Measurements from ENCODE around the gene ADAMTS5.

Gene ADAMTS5

DNA sequence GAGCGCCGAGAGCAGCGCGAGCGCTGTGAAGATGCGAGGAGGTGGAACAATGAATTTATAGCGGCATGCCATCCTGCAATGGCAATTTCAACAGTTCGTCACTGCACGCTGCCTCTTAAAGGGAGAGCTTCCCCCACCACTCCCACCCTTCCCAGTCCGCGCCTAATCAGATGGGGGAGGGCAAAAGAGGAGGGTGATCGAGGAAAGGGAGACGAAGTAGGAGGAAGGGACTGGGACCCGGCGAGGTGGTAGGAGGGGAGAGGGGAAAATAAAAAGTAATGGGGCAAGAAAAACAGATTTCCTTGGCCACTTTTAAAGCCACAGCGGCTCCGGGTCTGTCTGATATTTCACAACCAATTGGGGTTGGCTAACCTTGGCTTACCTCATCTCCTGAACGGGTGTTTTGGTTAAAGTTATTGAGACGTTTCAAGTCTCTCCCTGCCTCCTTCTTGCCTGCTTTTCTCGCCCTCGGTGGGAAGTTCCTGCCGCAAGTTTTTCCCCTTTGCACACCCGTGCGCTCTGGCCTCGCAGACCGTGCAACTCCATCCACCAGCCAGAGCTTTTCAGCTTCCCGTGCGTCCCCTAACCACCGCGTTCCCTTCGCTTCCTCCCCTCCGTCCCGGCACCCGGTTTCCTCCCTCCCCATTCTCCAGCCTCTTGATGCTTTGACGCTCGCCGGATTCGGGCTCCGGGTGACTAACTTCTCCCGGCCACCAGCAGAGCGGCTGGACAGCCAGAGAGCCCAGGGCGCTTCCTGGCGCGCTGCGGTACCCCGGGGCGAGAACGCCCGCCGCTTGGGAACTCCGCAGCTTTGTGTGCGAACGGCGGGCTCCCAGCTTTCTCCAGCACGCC lies at the start of gene ADAMTS5:
Gene ADAMTS5 (minus strand): TSS at position 27 of the 852 bp plus-strand sequence. CDS start 697 bp downstream, outside the sequence.
- Histone ChIP-seq H3K4me2 (ENCODE audit: low read depth, low read length, poor library complexity, severe bottlenecking) (no peak within 1 kb of the TSS), H3K36me3 (ENCODE audit: low read length) (no peaks in the 10 kb centered on the region), H3K9ac (ENCODE audit: low read length) (no peak within 1 kb of the TSS), H3K27me3 (ENCODE audit: low read length) (no peaks in the 10 kb centered on the region), H3K9me3 (ENCODE audit: insufficient read depth, low read length) (no peaks in the 10 kb centered on the region), H4K20me1 (ENCODE audit: low read depth, low read length) (no peaks in the 10 kb centered on the region), H3F3A (ENCODE audit: insufficient read depth) (no peaks in the 10 kb centered on the region), H3K27ac (ENCODE audit: low read depth, low read length) (no peak within 1 kb of the TSS), H3K9me2 (replicated peaks; ENCODE audit: insufficient read depth, low read length) (no peaks in the 10 kb centered on the region), H3K4me3 (ENCODE audit: insufficient read depth, low read length, poor library complexity, severe bottlenecking) (no peak within 1 kb of the TSS), H3K79me2 (ENCODE audit: insufficient read depth, low read length) (no peaks in the 10 kb centered on the region), H2AFZ (ENCODE audit: low read depth, low read length, severe bottlenecking) (no peak within 1 kb of the TSS)
- no peak for TF ChIP-seq EZH2phosphoT487 (conservative IDR thresholded peaks at IDR 0.05; ENCODE audit: low read length)
- TF ChIP-seq, protein P1, sequence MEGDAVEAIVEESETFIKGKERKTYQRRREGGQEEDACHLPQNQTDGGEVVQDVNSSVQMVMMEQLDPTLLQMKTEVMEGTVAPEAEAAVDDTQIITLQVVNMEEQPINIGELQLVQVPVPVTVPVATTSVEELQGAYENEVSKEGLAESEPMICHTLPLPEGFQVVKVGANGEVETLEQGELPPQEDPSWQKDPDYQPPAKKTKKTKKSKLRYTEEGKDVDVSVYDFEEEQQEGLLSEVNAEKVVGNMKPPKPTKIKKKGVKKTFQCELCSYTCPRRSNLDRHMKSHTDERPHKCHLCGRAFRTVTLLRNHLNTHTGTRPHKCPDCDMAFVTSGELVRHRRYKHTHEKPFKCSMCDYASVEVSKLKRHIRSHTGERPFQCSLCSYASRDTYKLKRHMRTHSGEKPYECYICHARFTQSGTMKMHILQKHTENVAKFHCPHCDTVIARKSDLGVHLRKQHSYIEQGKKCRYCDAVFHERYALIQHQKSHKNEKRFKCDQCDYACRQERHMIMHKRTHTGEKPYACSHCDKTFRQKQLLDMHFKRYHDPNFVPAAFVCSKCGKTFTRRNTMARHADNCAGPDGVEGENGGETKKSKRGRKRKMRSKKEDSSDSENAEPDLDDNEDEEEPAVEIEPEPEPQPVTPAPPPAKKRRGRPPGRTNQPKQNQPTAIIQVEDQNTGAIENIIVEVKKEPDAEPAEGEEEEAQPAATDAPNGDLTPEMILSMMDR (IDR thresholded peaks at IDR 0.05; ENCODE audit: insufficient read depth, low read length, poor library complexity, severe bottlenecking), result no peak

DNA sequence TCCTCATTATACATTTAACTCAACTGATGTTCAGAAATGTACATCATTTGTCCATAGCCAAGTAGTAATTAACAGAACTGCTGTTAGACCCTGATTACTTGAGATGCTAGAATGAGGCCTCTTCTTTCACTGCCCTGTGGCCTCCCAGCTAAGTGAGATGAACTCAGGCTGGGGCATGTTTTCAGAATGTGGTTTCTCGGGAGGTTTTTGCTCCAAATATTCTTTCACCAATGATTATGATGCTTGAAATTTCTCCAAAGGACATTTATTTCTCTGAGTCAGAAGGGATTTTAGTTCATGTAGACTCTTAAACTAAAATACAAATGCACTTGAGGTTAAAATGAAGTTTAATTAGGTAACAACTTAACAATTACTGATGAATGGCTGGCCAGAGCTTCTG lies 34.6 kb upstream of the ADAMTS5 start:
- Histone ChIP-seq H2AFZ (ENCODE audit: low read depth, low read length, severe bottlenecking) (no peak overlapping the region), H3K4me2 (ENCODE audit: low read depth, low read length, poor library complexity, severe bottlenecking) (no peak overlapping the region), H3F3A (ENCODE audit: insufficient read depth) (no peaks in the 10 kb centered on the region), H3K27me3 (ENCODE audit: low read length) (no peaks in the 10 kb centered on the region), H3K36me3 (ENCODE audit: low read length) (no peaks in the 10 kb centered on the region), H3K9me2 (replicated peaks; ENCODE audit: insufficient read depth, low read length) (no peaks in the 10 kb centered on the region), H3K9me3 (ENCODE audit: insufficient read depth, low read length) (no peaks in the 10 kb centered on the region), H3K9ac (ENCODE audit: low read length) (no peak overlapping the region), H4K20me1 (ENCODE audit: low read depth, low read length) (no peaks in the 10 kb centered on the region), H3K79me2 (ENCODE audit: insufficient read depth, low read length) (no peaks in the 10 kb centered on the region), H3K27ac (ENCODE audit: low read depth, low read length) (no peak overlapping the region), H3K4me3 (ENCODE audit: insufficient read depth, low read length, poor library complexity, severe bottlenecking) (no peak overlapping the region)
- TF ChIP-seq, protein P1 (IDR thresholded peaks at IDR 0.05; ENCODE audit: insufficient read depth, low read length, poor library complexity, severe bottlenecking), result no peak
- TF ChIP-seq EZH2phosphoT487 (conservative IDR thresholded peaks at IDR 0.05; ENCODE audit: low read length), result no peak

DNA sequence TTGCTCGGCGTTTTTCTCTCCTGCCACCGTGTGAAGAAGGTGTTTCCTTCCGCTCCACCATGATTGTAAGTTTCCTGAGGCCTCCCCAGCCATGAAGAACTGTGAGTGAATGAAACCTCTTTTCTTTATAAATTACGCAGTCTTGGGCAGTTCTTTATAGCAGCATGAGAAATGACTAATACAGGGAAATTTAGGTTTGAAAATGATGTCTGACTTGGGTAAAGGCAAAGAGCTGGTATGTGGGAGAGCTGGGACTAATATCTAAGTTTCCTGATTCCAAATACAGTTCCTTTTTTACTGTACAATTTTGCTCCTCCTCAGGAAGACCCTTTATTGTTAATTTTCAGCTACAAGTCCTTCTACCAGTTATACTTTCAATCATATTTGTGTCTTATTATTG lies 16.7 kb upstream of the ADAMTS5 start:
- Histone ChIP-seq H3K4me3 (ENCODE audit: insufficient read depth, low read length, poor library complexity, severe bottlenecking) (no peak overlapping the region), H4K20me1 (ENCODE audit: low read depth, low read length) (no peaks in the 10 kb centered on the region), H3K27ac (ENCODE audit: low read depth, low read length) (no peak overlapping the region), H3K9ac (ENCODE audit: low read length) (no peak overlapping the region), H3F3A (ENCODE audit: insufficient read depth) (no peaks in the 10 kb centered on the region), H3K36me3 (ENCODE audit: low read length) (no peaks in the 10 kb centered on the region), H3K9me2 (replicated peaks; ENCODE audit: insufficient read depth, low read length) (no peaks in the 10 kb centered on the region), H3K79me2 (ENCODE audit: insufficient read depth, low read length) (no peaks in the 10 kb centered on the region), H3K4me2 (ENCODE audit: low read depth, low read length, poor library complexity, severe bottlenecking) (no peak overlapping the region), H3K27me3 (ENCODE audit: low read length) (no peaks in the 10 kb centered on the region), H2AFZ (ENCODE audit: low read depth, low read length, severe bottlenecking) (no peak overlapping the region), H3K9me3 (ENCODE audit: insufficient read depth, low read length) (0 out of 2 replicates have a peak, but pooled peaks cover 7% of the 10 kb centered on the region)
- TF ChIP-seq EZH2phosphoT487 (conservative IDR thresholded peaks at IDR 0.05; ENCODE audit: low read length), result no peak
- TF ChIP-seq, protein P1 (IDR thresholded peaks at IDR 0.05; ENCODE audit: insufficient read depth, low read length, poor library complexity, severe bottlenecking), result no peak
